Urothelium cell line (cell line): ENCODE results near the gene GLTPD2.

Experiments used
- DNase-seq: peaks from one replicate; pipeline ENCODE4 v3.0.0; 2011; ENCODE audit warnings: low spot score, mixed read lengths
- FAIRE-seq: peaks from 2 replicates; lab custom pipeline; 2011; peaks lifted over from hg19 to GRCh38; lab: Jason Lieb, UNC

The GLTPD2 gene

GRCh38 chr17:4838309-4838785, 49.6 kb downstream of the GLTPD2 start:
- no peak for DNase-seq
- FAIRE-seq = no peak

DNA sequence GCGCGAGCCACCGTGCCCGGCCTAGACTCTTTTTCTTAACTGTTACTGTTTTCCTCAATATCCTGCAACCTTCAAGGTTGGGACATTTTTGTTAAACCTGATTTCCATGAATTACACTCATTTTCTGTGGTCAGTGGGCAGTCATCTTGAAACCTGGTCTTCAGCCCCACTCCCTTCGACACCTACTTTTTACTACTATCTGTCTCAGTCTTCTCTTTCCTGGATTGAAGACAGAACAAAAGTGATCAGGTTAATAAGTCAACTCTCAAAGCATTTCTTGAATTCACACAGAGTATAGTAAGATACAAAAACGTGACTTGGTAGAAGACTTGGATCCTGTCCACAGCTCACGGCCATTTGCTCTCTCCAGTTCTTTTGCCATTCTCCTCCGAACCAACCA, 50.5 kb downstream of the GLTPD2 start:
- DNase-seq (no peak), FAIRE-seq (no peak)
